GM10248 (cell line): ENCODE results near the gene NRG2.
A peak's percentile ranks its signal among the peaks of the same experiment; 100 is the strongest.

ENCODE experiments used
- CTCF ChIA-PET: fragments of 300-600 bp; sonication (Branson Sonifier 250); formaldehyde crosslinking; extraction: SDS; loops from one replicate; lab custom pipeline; 2021; ENCODE audit warnings: antibody characterized with exemption; lab: Yijun Ruan, JAX
- POLR2A ChIA-PET: fragments of 350-650 bp; sonication (Branson Sonifier 250); formaldehyde crosslinking; extraction: SDS; loops from one replicate; lab custom pipeline; 2020; ENCODE audit warnings: antibody characterized with exemption; lab: Yijun Ruan, JAX
- DNase-seq: peaks from one replicate; pipeline ENCODE4 v3.0.0; 2012; ENCODE audit errors: extremely low spot score
- CTCF ChIP-seq: IDR thresholded peaks from 2 replicates; pipeline ENCODE4 v1.5.1; 2012; ENCODE audit warnings: mild to moderate bottlenecking, low read depth; ENCODE audit errors: extremely low read depth, missing control alignments, control extremely low read depth

NRG2 gene

DNA sequence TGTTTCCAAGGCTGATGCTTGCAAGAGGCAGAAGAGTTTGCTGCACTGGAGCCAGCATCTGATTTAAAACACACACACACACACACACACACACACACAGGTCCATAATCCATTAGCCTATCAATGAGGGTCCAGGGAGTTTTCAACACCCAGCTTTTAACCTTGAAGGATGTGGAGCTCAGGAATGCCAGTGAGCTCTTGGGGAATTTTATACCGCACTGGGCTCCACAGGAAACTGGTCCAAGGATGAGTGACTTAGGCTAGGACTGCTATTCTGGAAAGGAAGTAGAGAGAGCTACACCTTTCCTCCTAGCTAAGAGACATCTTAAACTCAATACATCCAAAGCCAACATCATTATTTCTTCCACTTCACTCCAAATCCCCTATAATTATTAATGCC is 942 bp upstream of the NRG2 start:
- no peak for TF ChIP-seq CTCF
- no peak for DNase-seq
- ChIA-PET CTCF (interaction anchor here (0.7 to 6.4 kb wide), 24 partner anchors 10 to 268 kb away, joined by 3 to 38 read pairs (median 5); no protein-coding TSS in a partner anchor), POLR2A (no interaction called here)

DNA sequence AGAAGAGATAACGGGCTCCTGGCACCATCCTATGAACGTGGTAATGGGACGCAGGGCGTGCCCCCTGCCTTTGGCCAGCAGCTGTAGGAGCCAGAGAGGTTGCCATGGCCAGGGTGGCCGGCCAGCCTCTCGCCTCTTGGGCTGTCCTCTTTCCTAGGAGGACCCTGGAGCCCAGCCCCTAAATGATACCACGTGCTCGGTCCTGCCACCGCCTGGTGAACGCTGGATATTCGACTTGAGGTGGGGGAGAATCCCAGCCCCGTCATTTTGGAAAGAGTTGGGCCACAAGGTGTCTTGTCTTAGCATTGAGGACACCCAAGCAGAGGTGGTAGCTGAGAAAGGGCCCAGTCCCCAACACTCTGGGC is 391 bp upstream of the NRG2 start:
- DNase-seq: peak; percentile 47
- ChIA-PET CTCF (interaction anchor here (0.8 to 6.4 kb wide), 28 partner anchors 10 to 268 kb away, joined by 3 to 38 read pairs (median 5); no protein-coding TSS in a partner anchor), POLR2A (no interaction called here)
- TF ChIP-seq CTCF: no peak

- ChIA-PET CTCF (interaction anchor here (1.1 to 6.4 kb wide), 9 partner anchors 13 to 267 kb away, joined by 4 to 38 read pairs (median 7); no protein-coding TSS in a partner anchor), POLR2A (no interaction called here)
- no peak for DNase-seq
- no peak for TF ChIP-seq CTCF
Measured at GRCh38 chr5:140042393-140042642, 781 bp downstream of the NRG2 start.

- TF ChIP-seq CTCF: no peak
- CTCF ChIA-PET: interaction anchor here (0.7 to 6.4 kb wide), 15 partner anchors 8 to 276 kb away, joined by 3 to 38 read pairs (median 6); no protein-coding TSS in a partner anchor
- peak; percentile 31 for DNase-seq
- POLR2A ChIA-PET: no interaction called here
Measured at GRCh38 chr5:140041492-140042392, 1.4 kb downstream of the NRG2 start.

GRCh38 chr5:140041099-140041491 is 2.0 kb downstream of the NRG2 start:
- POLR2A ChIA-PET: no interaction called here
- CTCF ChIA-PET: interaction anchor here (0.7 to 6.4 kb wide), 13 partner anchors 9 to 276 kb away, joined by 3 to 38 read pairs (median 4); no protein-coding TSS in a partner anchor
- TF ChIP-seq CTCF: no peak
- DNase-seq: no peak

DNA sequence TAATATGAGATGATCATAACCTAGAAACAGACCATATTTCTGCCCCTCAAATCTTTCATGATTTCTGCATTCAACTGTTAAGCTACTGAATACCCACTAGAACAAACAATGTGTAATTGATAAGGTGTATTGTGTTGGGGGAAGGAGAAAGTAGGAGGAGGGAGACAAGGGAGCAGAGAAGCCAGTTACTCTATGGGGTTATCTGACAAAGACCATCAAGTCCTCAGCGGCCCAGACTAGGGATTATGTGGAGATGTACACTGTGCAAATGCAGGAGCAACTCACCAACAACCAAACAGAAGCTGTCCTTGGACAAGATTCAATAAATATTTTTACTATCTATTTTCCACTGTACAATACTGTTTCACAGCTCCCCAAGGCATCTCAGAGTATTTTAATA is 2.7 kb downstream of the NRG2 start:
- POLR2A ChIA-PET: no interaction called here
- TF ChIP-seq CTCF: no peak
- CTCF ChIA-PET: interaction anchor here (1.0 to 6.4 kb wide), 11 partner anchors 10 to 275 kb away, joined by 3 to 38 read pairs (median 4); no protein-coding TSS in a partner anchor
- no peak for DNase-seq
